Transverse colon (tissue), 4 donors: ENCODE measurements around the gene TASOR. TPM values are rescaled to one million over a fixed set of nuclear protein-coding genes. Genes with fewer than 3 reads are reported as not detected.
"Not testable (repeated sequence)": the region's sequence is repeated elsewhere in the genome, so short reads cannot be mapped to it uniquely, and the experiment has no call there.

Experiments
- DNase-seq: peaks from one replicate; pipeline ENCODE4 v3.0.0-alpha.2; 2019
- H3K27ac ChIP-seq, 4 donors: fragments of 200-600 bp; sonication (generic); 2 replicates each; pipeline ENCODE4 v1.5.1; 2016 to 2018; ENCODE audit warnings: inconsistent platforms in 4 of 4
- H3K27me3 ChIP-seq: fragments of 200-600 bp; sonication (generic); 2 replicates; pipeline ENCODE4 v1.5.1; 2017; ENCODE audit warnings: inconsistent platforms
- H3K36me3 ChIP-seq, 4 donors: fragments of 200-600 bp; sonication (generic); 2 replicates each; pipeline ENCODE4 v1.5.1; 2017 to 2019; ENCODE audit warnings: inconsistent platforms in 4 of 4
- H3K4me1 ChIP-seq, 4 donors: fragments of 200-600 bp; sonication (generic); 2 replicates each; pipeline ENCODE4 v1.5.1; 2017 to 2020; ENCODE audit warnings: inconsistent platforms in 4 of 4
- H3K4me3 ChIP-seq, 4 donors: fragments of 200-600 bp; sonication (generic); 1 replicate in 1 of 4; 2 replicates in 3 of 4; pipeline versions ENCODE4 v1.5.1 to v1.6.1; 2017 to 2019; ENCODE audit warnings: inconsistent platforms in 4 of 4
- H3K9me3 ChIP-seq, 2 donors: fragments of 200-600 bp; sonication (generic); 2 replicates each; pipeline ENCODE4 v1.5.1; 2017 to 2019; ENCODE audit warnings: inconsistent platforms in 2 of 2
- EP300 ChIP-seq: sonication (generic); formaldehyde crosslinking; IDR thresholded peaks from one replicate; pipeline ENCODE4 v1.6.1; 2017; ENCODE audit warnings: antibody characterized with exemption, low read depth
- POLR2A ChIP-seq: fragments of 450-650 bp; IDR thresholded peaks from one replicate; pipeline ENCODE4 v1.6.1; 2016; ENCODE audit warnings: antibody characterized with exemption, mild to moderate bottlenecking, moderate library complexity
- POLR2AphosphoS5 ChIP-seq, 3 donors: sonication (generic); formaldehyde crosslinking; IDR thresholded peaks; one replicate each; pipeline ENCODE4 v1.6.1; 2016; ENCODE audit warnings: antibody characterized with exemption in 3 of 3
- WGBS, 2 donors: methylation state at CpG; one replicate each; pipeline ENCODE4 v1.1.5; 2018; ENCODE audit warnings: low coverage in 1 of 2; 5-methylcytosine and 5-hydroxymethylcytosine counted together
- in situ Hi-C, 4 donors: fragments of 200-750 bp; cut with MboI; loops; one replicate each; pipeline versions ENCODE4 v1.15.0 to v1.15.1; 2017; ENCODE audit warnings: low sequenced_read_pairs in 3 of 4, low pct_ligation_motif_present in 1 of 4, low pct_unique_long_range_greater_than_20kb in 1 of 4
- intact Hi-C: fragments of 100-400 bp; cut with DNase I; formaldehyde crosslinking; loops from one replicate; pipeline ENCODE4 v1.15.1; 2023; ENCODE audit warnings: low total_unique reads
- total RNA-seq, 4 donors: library from RNA; depleted of rRNA; stranded (reverse); fragments of >200 nt; gene quantifications; one replicate each; pipeline ENCODE4 v1.1.0, GENCODE V29; 2016
- TF ChIP-seq, protein P1 (sequence below), 5 experiments: fragments of 200-600 bp in 3 of 5; fragments of 450-650 bp in 2 of 5; sonication (generic) in 3 of 5; IDR thresholded peaks; 1 replicate in 2 of 5; 2 replicates in 3 of 5; pipeline ENCODE4 v1.5.1; 2016 to 2017; ENCODE audit warnings: antibody characterized with exemption in 5 of 5, inconsistent platforms in 3 of 5, mild to moderate bottlenecking in 2 of 5, moderate library complexity in 1 of 5

The TASOR gene
- total RNA-seq, 4 donors from 2014 or later = 25.9 to 69.1 (median 57.1) TPM

DNA sequence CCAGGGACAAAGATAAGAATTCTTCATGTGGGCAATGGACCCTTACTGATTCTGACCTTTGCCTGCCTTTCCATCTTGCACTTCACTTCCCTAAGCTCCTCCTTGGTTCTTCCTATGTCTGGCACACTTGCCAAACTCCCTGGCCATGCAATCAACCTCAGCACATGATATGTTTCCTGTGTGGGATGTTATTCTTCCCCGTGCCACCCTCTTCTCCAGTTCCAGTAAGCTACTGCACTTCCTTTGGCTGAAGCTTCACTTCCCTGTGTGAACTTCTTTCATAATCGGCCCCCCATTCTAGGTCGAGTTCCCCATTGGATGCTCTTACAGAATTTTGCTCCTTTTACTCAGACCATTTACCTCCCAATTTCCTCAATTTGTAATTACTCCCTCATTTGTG is 10.7 kb upstream of the TASOR start:
- no peaks in the 10 kb centered on the region for H3K27me3 ChIP-seq
- 62 to 71% methylated on average over 2 to 3 of the region's 3 CpGs for WGBS, 2 donors
- TF ChIP-seq POLR2A = no peak
- no peak for TF ChIP-seq POLR2AphosphoS5 (IDR thresholded peaks at IDR 0.05)
- TF ChIP-seq, protein P1, sequence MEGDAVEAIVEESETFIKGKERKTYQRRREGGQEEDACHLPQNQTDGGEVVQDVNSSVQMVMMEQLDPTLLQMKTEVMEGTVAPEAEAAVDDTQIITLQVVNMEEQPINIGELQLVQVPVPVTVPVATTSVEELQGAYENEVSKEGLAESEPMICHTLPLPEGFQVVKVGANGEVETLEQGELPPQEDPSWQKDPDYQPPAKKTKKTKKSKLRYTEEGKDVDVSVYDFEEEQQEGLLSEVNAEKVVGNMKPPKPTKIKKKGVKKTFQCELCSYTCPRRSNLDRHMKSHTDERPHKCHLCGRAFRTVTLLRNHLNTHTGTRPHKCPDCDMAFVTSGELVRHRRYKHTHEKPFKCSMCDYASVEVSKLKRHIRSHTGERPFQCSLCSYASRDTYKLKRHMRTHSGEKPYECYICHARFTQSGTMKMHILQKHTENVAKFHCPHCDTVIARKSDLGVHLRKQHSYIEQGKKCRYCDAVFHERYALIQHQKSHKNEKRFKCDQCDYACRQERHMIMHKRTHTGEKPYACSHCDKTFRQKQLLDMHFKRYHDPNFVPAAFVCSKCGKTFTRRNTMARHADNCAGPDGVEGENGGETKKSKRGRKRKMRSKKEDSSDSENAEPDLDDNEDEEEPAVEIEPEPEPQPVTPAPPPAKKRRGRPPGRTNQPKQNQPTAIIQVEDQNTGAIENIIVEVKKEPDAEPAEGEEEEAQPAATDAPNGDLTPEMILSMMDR (IDR thresholded peaks at IDR 0.05) = no peak
- TF ChIP-seq EP300 = no peak
- H3K36me3 ChIP-seq = no peaks in the 10 kb centered on the region
- intact Hi-C loops = no loop called here
- H3K27ac ChIP-seq = peak overlapping the region in 2 of 4 donors; percentile 5 to 28
- in situ Hi-C loops = no loop called here
- peak; percentile 19 for DNase-seq
- no peak overlapping the region for H3K4me3 ChIP-seq
- H3K4me1 ChIP-seq = peaks cover 0 to 4% (median 0%) of the 10 kb centered on the region in 4 donors
- H3K9me3 ChIP-seq = no peaks in the 10 kb centered on the region

DNA sequence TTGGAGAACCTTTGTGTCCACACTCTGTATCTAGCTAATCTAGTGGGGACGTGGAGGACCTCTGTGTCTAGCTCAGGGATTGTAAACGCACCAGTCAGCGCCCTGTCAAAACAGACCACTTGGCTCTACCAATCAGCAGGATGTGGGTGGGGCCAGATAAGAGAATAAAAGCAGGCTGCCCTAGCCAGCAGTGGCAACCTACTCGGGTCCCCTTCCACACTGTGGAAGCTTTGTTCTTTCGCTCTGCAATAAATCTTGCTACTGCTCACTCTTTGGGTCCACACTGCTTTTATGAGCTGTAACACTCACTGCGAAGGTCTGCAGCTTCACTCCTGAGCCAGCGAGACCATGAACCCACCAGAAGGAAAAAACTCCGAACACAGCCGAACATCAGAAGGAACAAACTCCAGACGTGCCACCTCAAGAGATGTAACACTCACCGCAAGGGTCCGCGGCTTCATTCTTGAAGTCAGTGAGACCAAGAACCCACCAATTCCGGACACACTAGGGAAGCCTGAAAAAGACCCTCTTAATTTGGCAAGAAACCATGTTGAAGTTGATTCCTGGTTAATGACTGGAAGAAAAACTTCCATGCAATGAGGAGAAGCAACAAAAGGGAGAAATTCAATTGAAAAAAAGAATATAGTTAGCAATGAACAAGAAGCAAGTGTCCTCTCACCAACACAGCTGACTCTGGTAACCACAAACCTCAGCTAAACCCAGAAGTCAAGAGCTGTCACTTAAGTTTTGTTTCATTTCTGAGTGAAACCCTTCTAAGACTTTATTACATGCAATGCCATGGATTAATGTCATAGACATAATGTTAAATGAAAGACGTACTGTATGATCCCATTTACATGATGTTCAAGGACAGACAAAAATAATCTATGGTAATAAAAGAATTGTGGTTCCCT is 9.7 kb upstream of the TASOR start:
- DNase-seq, H3K27me3 ChIP-seq, H3K36me3 ChIP-seq, H3K9me3 ChIP-seq, intact Hi-C loops, H3K4me3 ChIP-seq, in situ Hi-C loops, H3K4me1 ChIP-seq: not testable (repeated sequence)
- 38 to 78% methylated on average over 1 to 15 of the region's 15 CpGs for WGBS, 2 donors
- peak overlapping the region in 1 of 4 donors; percentile 5 for H3K27ac ChIP-seq

DNA sequence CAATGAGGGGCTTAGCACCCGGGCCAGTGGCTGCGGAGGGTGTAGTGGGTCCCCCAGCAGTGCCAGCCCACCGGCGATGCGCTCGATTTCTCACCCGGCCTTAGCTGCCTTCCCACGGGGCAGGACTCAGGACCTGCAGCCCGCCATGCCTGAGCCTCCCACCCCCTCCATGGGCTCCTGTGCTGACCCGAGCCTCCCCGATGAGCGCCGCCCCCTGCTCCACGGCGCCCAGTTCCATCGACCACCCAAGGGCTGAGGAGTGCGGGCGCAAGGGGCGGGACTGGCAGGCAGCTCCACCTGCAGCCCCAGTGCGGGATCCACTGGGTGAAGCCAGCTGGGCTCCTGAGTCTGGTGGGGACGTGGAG is 8.9 kb upstream of the TASOR start:
- H3K4me1 ChIP-seq, H3K27me3 ChIP-seq, H3K36me3 ChIP-seq, in situ Hi-C loops, H3K4me3 ChIP-seq, intact Hi-C loops, DNase-seq, H3K9me3 ChIP-seq, H3K27ac ChIP-seq: not testable (repeated sequence)
- 94% methylated on average over 21 of the region's 21 CpGs; no CpG with 5 or more reads in 1 of the 2 donors for WGBS, 2 donors

DNA sequence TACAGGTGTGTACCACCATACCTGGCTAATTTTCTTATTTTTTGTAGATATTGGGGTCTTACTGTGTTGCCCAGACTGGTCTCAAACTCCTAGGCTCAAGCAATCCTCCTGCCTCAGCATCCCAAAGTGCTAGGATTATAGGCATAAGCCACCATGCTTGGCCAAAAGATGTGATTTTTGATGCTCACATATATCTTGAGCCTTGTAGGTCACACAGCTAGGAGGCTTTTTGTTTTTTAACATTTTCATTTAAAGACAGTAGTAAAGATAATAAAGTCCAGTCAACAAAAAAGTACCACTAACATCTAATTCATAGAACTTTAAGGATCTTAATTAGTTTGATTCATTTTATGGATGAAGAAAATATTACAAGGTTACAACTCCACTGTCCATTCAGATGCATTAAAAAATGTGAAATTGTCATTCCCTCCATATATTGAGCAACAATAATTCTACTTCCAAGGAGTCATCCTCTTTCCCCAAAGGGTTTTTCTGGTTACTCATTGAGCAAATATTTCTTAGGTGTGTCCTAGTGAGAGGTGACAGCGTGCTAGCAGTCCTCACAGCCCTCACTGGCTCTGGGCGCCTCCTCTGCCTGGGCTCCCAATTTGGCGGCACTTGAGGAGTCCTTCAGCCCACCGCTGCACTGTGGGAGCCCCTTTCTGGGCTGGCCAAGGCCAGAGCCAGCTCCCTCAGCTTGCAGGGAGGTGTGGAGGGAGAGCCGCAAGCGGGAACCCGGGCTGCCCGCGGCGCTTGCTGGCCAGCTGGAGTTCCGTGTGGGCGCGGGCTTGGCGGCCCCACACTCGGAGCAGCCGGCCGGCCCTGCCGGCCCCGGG is 8.3 kb upstream of the TASOR start:
- Histone ChIP-seq H3K4me1 (peaks cover 0 to 4% (median 0%) of the 10 kb centered on the region in 4 donors), H3K36me3 (no peaks in the 10 kb centered on the region), H3K9me3 (no peaks in the 10 kb centered on the region), H3K27ac (no peak overlapping the region), H3K27me3 (no peaks in the 10 kb centered on the region), H3K4me3 (no peak overlapping the region)
- WGBS, 2 donors = 98% methylated on average over 15 of the region's 19 CpGs; no CpG with 5 or more reads in 1 of the 2 donors
- intact Hi-C loops (no loop called here), in situ Hi-C loops (no loop called here)
- TF ChIP-seq POLR2A (no peak), EP300 (no peak), POLR2AphosphoS5 (IDR thresholded peaks at IDR 0.05) (no peak)
- TF ChIP-seq, protein P1 (IDR thresholded peaks at IDR 0.05) = no peak
- DNase-seq = no peak

DNA sequence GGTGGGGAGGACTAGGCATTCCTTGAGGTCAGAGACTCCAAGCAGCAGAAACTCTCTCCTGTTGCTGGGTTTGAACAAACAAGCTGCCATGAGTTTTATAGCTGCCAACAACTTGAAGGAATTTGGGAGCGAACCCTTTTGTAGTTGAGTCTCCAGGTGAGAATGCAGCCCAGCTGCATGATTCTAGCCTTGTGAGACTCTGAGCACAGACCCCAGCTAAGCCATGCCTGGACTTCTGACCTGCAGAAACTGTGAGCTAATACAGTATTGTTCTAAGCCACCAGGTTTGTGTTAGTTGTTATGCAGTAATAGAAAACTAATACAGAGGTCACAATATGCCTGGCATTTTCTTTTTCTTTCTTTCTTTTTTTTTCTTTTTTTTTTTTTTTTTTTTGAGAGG is 6.2 kb upstream of the TASOR start:
- intact Hi-C loops = no loop called here
- in situ Hi-C loops = no loop called here
- H3K9me3 ChIP-seq = no peaks in the 10 kb centered on the region
- DNase-seq = no peak
- no peaks in the 10 kb centered on the region for H3K4me1 ChIP-seq
- H3K4me3 ChIP-seq = no peak overlapping the region
- H3K27ac ChIP-seq = no peak overlapping the region
- H3K27me3 ChIP-seq = no peaks in the 10 kb centered on the region
- TF ChIP-seq POLR2A (no peak), POLR2AphosphoS5 (IDR thresholded peaks at IDR 0.05) (no peak), EP300 (no peak)
- TF ChIP-seq, protein P1 (IDR thresholded peaks at IDR 0.05) = no peak
- WGBS, 2 donors = 100% methylated on average over 1 of the region's 1 CpG; no CpG with 5 or more reads in 1 of the 2 donors
- no peaks in the 10 kb centered on the region for H3K36me3 ChIP-seq
